GM19467 (cell line): ENCODE measurements around the gene CBFB.
"Not testable (repeated sequence)": the region's sequence is repeated elsewhere in the genome, so short reads cannot be mapped to it uniquely, and the experiment has no call there.

Source experiments
- ATAC-seq: cut with Tn5 transposase; IDR thresholded peaks from one replicate; pipeline ENCODE4 v1.9.1; 2021; ENCODE audit warnings: mild to moderate bottlenecking, moderate library complexity; ENCODE audit not compliant: unreplicated experiment

The CBFB gene

DNA sequence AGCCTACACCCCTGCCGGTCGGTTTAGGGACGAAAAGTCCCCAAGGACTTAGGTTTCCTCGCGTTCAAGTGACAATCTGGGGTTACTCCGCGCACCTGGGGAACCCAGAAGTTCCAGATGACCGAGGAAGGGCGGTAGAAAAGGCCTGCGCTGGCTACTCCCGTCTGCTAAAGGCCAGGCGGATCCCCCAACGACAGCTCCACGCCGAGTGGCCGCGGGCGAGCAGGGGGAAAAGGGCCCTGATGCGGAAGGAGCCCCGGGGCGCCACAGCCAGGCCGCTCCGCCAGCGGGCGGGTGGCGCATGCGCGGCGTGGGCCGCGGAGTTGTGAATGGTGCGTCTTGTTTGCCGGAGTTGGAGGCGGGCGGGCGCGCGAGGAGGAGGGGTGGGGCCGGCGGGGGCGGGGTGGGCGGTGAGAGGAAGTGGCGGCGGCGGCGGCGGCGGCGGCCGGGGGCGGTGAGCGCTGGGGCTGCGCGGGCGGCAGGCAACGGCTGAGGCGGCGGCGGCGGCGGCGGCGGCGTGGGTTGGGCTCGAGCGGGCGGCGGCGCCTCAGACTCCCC lies at the start of gene CBFB:
TSS of gene CBFB (plus strand) at position 454 of the 558 bp plus-strand sequence. CDS start 259 bp downstream, outside the sequence.
- peak; percentile 66 for ATAC-seq

GRCh38 chr16:66983033-66983432 lies 45.9 kb upstream of the CBFB start:
- no peak for ATAC-seq

- ATAC-seq: no peak
Observed at GRCh38 chr16:66984892-66985311, 44.0 kb upstream of the CBFB start.

GRCh38 chr16:66986559-66986958 lies 42.4 kb upstream of the CBFB start:
- no peak for ATAC-seq

DNA sequence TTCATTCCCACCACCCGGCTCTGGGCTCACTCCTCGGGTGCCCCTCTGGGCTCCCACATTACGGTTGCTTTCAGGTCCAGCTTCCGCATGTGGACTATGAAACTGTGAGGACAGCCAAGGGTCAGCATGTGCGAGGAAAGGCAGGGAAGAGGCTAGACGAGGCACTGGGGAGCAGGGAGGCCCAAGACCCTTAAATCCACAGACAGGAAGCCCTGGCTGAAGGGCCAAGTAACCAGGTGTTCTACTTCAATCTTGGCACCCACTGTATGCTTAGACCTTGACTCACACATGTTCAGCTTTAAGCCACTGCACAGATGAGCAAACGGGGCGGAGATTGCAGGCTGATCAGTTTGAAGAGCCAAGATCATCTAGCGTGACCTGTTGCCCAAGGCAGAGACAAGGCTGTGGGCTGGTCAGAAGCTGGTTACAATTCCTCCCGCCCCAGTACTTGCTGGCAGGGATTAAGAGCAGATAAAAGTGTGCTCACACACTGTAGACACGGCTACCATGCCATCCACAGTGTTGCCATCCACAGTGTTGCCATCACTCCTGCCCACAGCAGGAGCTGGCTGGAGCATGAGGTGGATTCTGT lies 40.7 kb upstream of the CBFB start, which contains the start of gene CES4A:
TSS of gene CES4A (plus strand) at position 393 of the 592 bp plus-strand sequence. CDS start at position 577, 184 bp downstream.
- ATAC-seq: no peak

GRCh38 chr16:66991545-66992077 lies 37.3 kb upstream of the CBFB start:
- no peak for ATAC-seq

DNA sequence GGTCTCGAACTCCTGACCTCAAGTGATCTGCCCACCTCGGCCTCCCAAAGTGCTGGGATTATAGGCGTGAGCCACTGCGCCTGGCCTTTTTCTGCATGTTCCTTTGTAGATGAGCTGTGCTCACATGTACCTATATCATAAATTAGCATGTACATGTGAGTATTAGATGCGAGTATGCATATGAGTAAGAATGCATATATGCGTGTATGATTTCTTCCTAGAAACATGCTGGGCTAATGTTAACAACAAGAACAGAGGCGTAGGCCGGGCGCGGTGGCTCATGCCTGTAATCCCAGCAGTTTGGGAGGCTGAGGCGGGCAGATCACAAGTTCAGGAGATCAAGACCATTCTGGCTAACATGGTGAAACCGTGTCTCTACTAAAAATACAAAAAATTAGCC lies 35.4 kb upstream of the CBFB start:
- ATAC-seq: not testable (repeated sequence)

GRCh38 chr16:66996324-66996982 lies 32.5 kb upstream of the CBFB start:
- ATAC-seq: no peak

GRCh38 chr16:66996983-66997358 lies 32.0 kb upstream of the CBFB start:
- no peak for ATAC-seq

- no peak for ATAC-seq
Observed at GRCh38 chr16:67000384-67001351, 28.3 kb upstream of the CBFB start.

- ATAC-seq: no peak
Observed at GRCh38 chr16:67001726-67002125, 27.2 kb upstream of the CBFB start.

GRCh38 chr16:67006930-67007658 lies 21.9 kb upstream of the CBFB start:
- ATAC-seq: no peak

- ATAC-seq: no peak
Observed at GRCh38 chr16:67009158-67009557, 19.8 kb upstream of the CBFB start.

DNA sequence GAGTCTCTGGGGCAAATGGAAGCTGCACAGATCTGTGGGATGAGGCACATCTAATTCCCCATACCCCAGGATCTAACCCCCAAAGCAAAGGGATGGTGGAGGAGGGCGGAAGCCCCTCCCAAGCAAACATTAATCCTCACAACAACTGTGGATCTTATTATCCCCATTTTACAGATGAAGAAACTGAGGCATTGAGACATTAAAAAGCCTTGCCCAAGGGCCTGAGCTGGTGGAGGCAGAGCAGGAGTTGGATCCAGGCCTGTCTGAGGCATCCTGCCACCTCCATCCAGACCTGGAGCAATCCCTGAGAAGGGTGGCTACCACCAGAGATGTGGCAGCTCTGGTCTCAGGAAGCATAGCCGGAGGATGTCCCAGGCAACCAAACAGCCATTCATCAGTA lies 17.7 kb upstream of the CBFB start:
- ATAC-seq: no peak

DNA sequence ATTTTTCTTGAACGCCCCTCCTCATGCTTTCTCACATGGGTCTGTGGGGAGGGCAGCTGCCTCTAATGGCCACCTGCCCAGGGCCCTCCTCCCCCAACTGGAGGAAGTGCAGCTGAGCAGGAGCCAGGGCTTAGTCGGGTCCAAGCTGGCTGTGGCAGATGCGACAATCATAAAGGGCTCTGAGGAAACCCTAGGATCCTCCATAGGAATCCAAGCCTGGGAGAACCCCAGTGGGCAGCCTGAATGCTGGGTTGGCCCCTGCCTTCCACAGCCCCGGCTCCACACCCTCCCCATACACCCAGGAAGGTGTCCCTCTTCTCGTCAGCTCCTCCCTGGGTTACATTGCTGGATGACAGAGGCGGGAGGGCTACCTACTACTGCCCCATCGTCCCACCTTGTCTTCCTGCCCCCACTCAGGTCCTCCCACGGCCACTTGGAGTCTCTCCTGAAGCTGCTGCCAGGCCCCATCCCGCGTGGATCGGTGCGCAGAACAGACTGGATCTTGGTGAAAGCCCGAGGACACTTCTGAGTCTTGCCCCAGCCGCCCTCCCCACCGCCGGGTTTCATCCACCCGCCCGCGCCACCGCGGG lies 15.6 kb upstream of the CBFB start:
- ATAC-seq: no peak

- ATAC-seq: no peak
Observed at GRCh38 chr16:67013823-67014633, 14.9 kb upstream of the CBFB start.

DNA sequence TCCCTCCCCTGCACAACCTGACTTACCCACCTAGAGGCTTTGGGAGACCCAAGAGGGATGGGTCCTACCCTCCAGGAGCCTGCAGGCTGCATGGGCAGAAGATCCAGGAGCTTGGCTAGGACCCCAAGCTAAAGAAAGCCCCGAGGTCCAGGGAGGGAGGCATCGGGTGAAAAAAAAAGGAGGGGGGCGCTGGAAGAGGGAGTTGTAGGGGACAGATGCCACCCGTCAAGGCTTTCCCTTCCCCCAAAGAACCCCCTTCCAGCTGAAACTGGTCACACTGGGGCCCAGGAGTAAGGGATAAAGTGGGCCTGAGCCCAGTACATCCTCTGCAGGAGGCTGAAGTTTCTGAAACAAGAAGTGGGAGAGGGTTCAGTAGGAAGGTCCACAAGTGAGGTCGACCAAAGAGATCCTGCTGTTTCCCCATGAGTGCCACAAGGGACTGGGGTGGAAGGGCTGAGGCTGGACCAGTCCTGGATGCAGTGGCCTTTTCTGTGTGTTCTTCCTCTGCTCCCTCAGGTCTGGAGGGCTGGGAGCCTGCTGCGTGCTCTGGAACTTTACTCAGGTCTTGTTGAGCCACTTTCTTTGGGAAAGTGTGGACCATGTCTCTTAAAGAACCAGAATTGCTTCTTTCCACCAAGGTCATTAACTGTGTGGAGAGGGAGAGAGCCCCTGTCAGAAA lies 14.2 kb upstream of the CBFB start:
- ATAC-seq: no peak

DNA sequence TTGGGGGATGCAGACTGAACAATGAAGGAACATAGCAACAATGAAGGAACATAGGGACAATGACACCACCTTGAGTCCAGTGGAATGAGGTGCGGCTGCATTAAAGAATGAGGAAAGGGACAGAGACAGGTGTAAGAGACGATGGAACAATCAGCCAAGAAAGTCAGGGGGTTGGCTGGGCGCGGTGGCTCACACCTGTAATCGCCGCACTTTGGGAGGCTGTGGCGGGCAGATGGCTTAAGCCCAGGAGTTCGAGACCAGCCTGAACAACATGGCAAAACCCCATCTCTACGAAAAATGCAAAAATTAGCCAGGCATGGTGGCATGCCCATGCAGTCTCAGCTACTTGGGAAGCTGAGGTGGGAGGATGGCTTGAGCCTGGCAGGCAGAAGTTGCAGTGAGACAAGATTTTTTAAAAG lies 13.6 kb upstream of the CBFB start:
- no peak for ATAC-seq
